RWPE1 (cell line): ENCODE measurements around the gene DCXR.

Experiments
- CTCF ChIA-PET: fragments of 350-600 bp; sonication (Branson Sonifier 250); formaldehyde crosslinking; extraction: SDS; loops from one replicate; lab custom pipeline; 2021; lab: Yijun Ruan, JAX
- POLR2A ChIA-PET: fragments of 400-600 bp; formaldehyde crosslinking; extraction: SDS; loops from one replicate; lab custom pipeline; 2020; ENCODE audit warnings: antibody characterized with exemption; ENCODE audit not compliant: low non-redundant PET; lab: Yijun Ruan, JAX
- DNase-seq: peaks from one replicate; pipeline ENCODE4 v3.0.0; 2012; ENCODE audit warnings: low spot score
- H3K27ac ChIP-seq: fragments of 450-650 bp; 2 replicates; pipeline ENCODE4 v1.5.1; 2017
- CTCF ChIP-seq: fragments of 450-650 bp; conservative IDR thresholded peaks from 2 replicates; pipeline ENCODE4 v1.5.1; 2017; ENCODE audit warnings: low read depth, mild to moderate bottlenecking

Gene DCXR

GRCh38 chr17:82022310-82022980 lies 15.1 kb downstream of the DCXR start, which contains the start of gene CENPX:
TSS of gene CENPX (minus strand) at chr17:82022878. CDS start at chr17:82022861, 17 bp downstream.
- ChIA-PET POLR2A (interaction anchor here (0.6 to 1.2 kb wide), 3 partner anchors 9 to 286 kb away, joined by 3 to 4 read pairs (median 3); partner anchors contain the start of genes DCXR and RAC3), CTCF (interaction anchor here (0.6 to 4.9 kb wide), 4 partner anchors 8 to 71 kb away, joined by 5 to 128 read pairs (median 24); partner anchors contain the start of genes NOTUM and RAC3)
- no peak for TF ChIP-seq CTCF
- H3K27ac ChIP-seq, result peak within 1 kb of the TSS; percentile 80
- no peak for DNase-seq

GRCh38 chr17:82021900-82022309 lies 15.6 kb downstream of the DCXR start:
- CTCF ChIA-PET, result interaction anchor here (0.6 to 4.9 kb wide), 4 partner anchors 9 to 71 kb away, joined by 5 to 128 read pairs (median 24); partner anchors contain the start of genes NOTUM and RAC3
- POLR2A ChIA-PET, result interaction anchor here (1.2 kb wide), 1 partner anchor 16 kb away, joined by 4 read pairs; the partner anchor contains the start of gene DCXR
- H3K27ac ChIP-seq, result peak overlapping the region; percentile 80
- DNase-seq, result no peak
- TF ChIP-seq CTCF, result no peak

- ChIA-PET CTCF (interaction anchor here (0.5 to 4.9 kb wide), 13 partner anchors 10 to 91 kb away, joined by 3 to 128 read pairs (median 4); partner anchors contain the start of genes NOTUM and RAC3), POLR2A (interaction anchor here (0.6 to 2.0 kb wide), 2 partner anchors 62 to 695 kb away, joined by 4 to 7 read pairs; partner anchors contain the start of gene FN3KRP)
- DNase-seq, result peak; percentile 56
- peak; percentile 92 for TF ChIP-seq CTCF
- peak overlapping the region; percentile 80 for H3K27ac ChIP-seq
Observed at GRCh38 chr17:82021107-82021899, 16.2 kb downstream of the DCXR start.

GRCh38 chr17:82020572-82021106 lies 16.9 kb downstream of the DCXR start:
- CTCF ChIA-PET, result interaction anchor here (0.6 to 4.9 kb wide), 13 partner anchors 10 to 102 kb away, joined by 3 to 128 read pairs (median 4); partner anchors contain the start of genes NOTUM and RAC3
- TF ChIP-seq CTCF, result no peak
- POLR2A ChIA-PET, result interaction anchor here (0.6 to 2.0 kb wide), 2 partner anchors 61 to 696 kb away, joined by 4 to 7 read pairs; partner anchors contain the start of gene FN3KRP
- H3K27ac ChIP-seq, result peak overlapping the region; percentile 80
- no peak for DNase-seq

GRCh38 chr17:82019690-82020571 lies 17.6 kb downstream of the DCXR start:
- CTCF ChIA-PET, result interaction anchor here (0.6 to 4.9 kb wide), 17 partner anchors 10 to 906 kb away, joined by 3 to 128 read pairs (median 4); partner anchors contain the start of genes NOTUM and RAC3
- TF ChIP-seq CTCF, result peak; percentile 81
- DNase-seq, result no peak
- peak overlapping the region; percentile 80 for H3K27ac ChIP-seq
- POLR2A ChIA-PET, result interaction anchor here (2.0 kb wide), 1 partner anchor 60 kb away, joined by 4 read pairs; no protein-coding TSS in a partner anchor
